ENCODE measurements around the gene CXCL10.

The CXCL10 gene

DNA sequence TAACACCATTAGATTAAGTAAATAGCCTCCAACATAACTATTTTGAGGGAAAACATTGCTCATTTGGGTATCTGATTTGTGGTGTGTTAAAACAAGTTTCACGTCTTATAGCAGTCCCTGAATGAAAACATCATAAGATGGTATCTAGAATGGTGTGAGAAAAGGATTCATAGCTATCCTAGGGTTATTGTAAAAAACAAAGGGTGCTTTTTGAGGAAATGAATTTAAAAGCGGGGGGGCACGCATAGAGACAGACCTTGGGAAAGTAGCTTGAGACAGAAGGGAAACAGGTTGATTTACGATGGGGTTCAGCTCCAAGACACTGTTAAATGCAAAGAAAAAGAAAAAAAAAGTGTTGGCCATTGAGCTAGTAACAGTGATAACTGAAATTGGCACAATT is 768 bp upstream of the CXCL10 start:
- Histone ChIP-seq H3K9me3 (ENCODE audit: control insufficient read depth in 1 of 2, low read length in 2 of 2) (no peaks in the 10 kb centered on the region), H3K27me3 (ENCODE audit: low read depth, low read length) (no peaks in the 10 kb centered on the region), H3K4me3 (ENCODE audit: low read depth in 1 of 2, low read length in 2 of 2) (no peak overlapping the region), H3K4me1 (ENCODE audit: control insufficient read depth in 1 of 2, insufficient read depth in 2 of 2, low read length in 2 of 2) (peaks cover 4 to 5% of the 10 kb centered on the region in 2 donors), H3K27ac (ENCODE audit: low read length) (no peak overlapping the region), H3K36me3 (ENCODE audit: control insufficient read depth in 1 of 2, insufficient read depth in 2 of 2, low read length in 2 of 2) (no peaks in the 10 kb centered on the region)

DNA sequence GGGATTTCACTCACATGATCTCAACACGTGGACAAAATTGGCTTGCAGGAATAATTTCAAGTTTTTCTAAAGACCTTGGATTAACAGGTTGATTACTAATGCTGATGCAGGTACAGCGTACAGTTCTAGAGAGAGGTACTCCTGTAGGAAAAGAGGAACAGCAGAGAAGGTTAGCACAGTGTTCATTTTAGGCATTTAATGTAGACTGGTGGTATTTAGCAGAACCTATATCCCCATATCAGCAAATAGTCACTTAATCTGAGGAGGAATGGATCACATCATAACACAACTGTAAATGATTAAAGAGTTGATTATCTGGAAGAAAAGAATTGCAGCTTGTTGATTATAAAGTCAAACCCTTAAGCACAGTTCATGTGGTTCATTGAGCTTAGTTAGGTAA is 620 bp downstream of the CXCL10 start:
- Histone ChIP-seq H3K27me3 (ENCODE audit: low read depth, low read length) (no peaks in the 10 kb centered on the region), H3K36me3 (ENCODE audit: control insufficient read depth in 1 of 2, insufficient read depth in 2 of 2, low read length in 2 of 2) (no peaks in the 10 kb centered on the region), H3K4me3 (ENCODE audit: low read depth in 1 of 2, low read length in 2 of 2) (no peak overlapping the region), H3K27ac (ENCODE audit: low read length) (no peak overlapping the region), H3K4me1 (ENCODE audit: control insufficient read depth in 1 of 2, insufficient read depth in 2 of 2, low read length in 2 of 2) (peaks cover 0 to 5% of the 10 kb centered on the region in 2 donors), H3K9me3 (ENCODE audit: control insufficient read depth in 1 of 2, low read length in 2 of 2) (no peaks in the 10 kb centered on the region)

GRCh38 chr4:76022031-76022430 is 1.3 kb downstream of the CXCL10 start:
- no peaks in the 10 kb centered on the region for H3K36me3 ChIP-seq (ENCODE audit: control insufficient read depth in 1 of 2, insufficient read depth in 2 of 2, low read length in 2 of 2)
- H3K4me1 ChIP-seq (ENCODE audit: control insufficient read depth in 1 of 2, insufficient read depth in 2 of 2, low read length in 2 of 2), result peaks cover 0 to 5% of the 10 kb centered on the region in 2 donors
- no peak overlapping the region for H3K4me3 ChIP-seq (ENCODE audit: low read depth in 1 of 2, low read length in 2 of 2)
- no peak overlapping the region for H3K27ac ChIP-seq (ENCODE audit: low read length)
- no peaks in the 10 kb centered on the region for H3K27me3 ChIP-seq (ENCODE audit: low read depth, low read length)
- H3K9me3 ChIP-seq (ENCODE audit: control insufficient read depth in 1 of 2, low read length in 2 of 2), result no peaks in the 10 kb centered on the region

DNA sequence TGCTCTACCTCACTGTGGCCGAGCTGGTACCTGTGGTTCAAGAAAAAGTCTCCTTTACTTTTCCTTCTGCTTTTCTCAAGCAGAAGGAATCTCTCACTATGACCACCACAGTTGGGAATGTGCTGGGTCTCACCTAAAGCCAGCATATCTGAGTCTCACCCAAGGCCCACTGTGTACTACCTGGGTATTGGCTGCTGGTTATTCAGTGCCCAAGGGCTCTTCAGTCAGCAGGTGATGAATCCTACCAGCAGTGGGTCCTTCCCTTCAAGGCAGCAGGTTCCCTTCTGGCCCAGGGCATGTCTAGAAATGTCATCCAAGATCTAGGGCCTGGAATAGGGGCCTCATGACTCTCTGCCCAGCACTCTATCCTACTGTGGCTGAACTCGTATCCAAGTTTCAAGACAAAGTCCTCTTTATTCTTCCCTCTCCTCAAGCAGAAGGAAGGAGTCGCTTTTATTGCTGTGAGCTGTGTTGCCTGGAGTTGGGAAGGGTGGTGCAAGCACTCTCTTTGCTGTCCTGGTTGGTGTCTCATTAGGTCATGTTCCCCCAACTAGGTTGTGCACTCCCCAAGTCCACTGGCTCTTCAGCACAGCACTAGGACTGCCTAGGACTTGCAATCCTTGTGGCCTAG is 6.1 kb downstream of the CXCL10 start:
- H3K4me3 ChIP-seq (ENCODE audit: low read depth in 1 of 2, low read length in 2 of 2), result no peak overlapping the region
- no peaks in the 10 kb centered on the region for H3K9me3 ChIP-seq (ENCODE audit: control insufficient read depth in 1 of 2, low read length in 2 of 2)
- H3K4me1 ChIP-seq (ENCODE audit: control insufficient read depth in 1 of 2, insufficient read depth in 2 of 2, low read length in 2 of 2), result peaks cover 0 to 6% of the 10 kb centered on the region in 2 donors
- H3K27ac ChIP-seq (ENCODE audit: low read length), result no peak overlapping the region
- no peaks in the 10 kb centered on the region for H3K36me3 ChIP-seq (ENCODE audit: control insufficient read depth in 1 of 2, insufficient read depth in 2 of 2, low read length in 2 of 2)
- H3K27me3 ChIP-seq (ENCODE audit: low read depth, low read length), result no peaks in the 10 kb centered on the region

DNA sequence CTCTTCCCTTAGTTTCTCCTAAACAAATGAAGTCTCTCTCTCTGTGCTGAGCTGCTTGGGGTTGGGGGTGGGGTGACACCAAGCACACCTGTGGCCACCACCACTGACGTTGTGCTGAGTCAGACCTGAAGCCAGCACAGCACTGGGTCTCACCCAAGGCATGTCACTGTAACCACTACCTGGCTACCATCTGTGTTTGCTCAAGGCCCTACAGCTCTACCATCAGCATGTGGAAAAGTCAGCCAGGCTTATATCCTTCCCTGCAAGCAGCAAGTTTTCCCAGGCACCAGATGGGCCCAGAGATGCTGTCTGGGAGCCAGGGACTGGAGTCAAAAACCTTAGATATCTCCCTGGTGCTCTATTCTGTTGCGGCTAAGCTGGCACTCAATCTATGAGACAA is 6.9 kb downstream of the CXCL10 start:
- H3K36me3 ChIP-seq (ENCODE audit: control insufficient read depth in 1 of 2, insufficient read depth in 2 of 2, low read length in 2 of 2), result no peaks in the 10 kb centered on the region
- H3K4me3 ChIP-seq (ENCODE audit: low read depth in 1 of 2, low read length in 2 of 2), result no peak overlapping the region
- no peaks in the 10 kb centered on the region for H3K9me3 ChIP-seq (ENCODE audit: control insufficient read depth in 1 of 2, low read length in 2 of 2)
- H3K27me3 ChIP-seq (ENCODE audit: low read depth, low read length), result no peaks in the 10 kb centered on the region
- no peak overlapping the region for H3K27ac ChIP-seq (ENCODE audit: low read length)
- H3K4me1 ChIP-seq (ENCODE audit: control insufficient read depth in 1 of 2, insufficient read depth in 2 of 2, low read length in 2 of 2), result peaks cover 0 to 6% of the 10 kb centered on the region in 2 donors

- H3K36me3 ChIP-seq (ENCODE audit: control insufficient read depth in 1 of 2, insufficient read depth in 2 of 2, low read length in 2 of 2), result no peaks in the 10 kb centered on the region
- H3K27me3 ChIP-seq (ENCODE audit: low read depth, low read length), result no peaks in the 10 kb centered on the region
- no peak overlapping the region for H3K27ac ChIP-seq (ENCODE audit: low read length)
- H3K4me1 ChIP-seq (ENCODE audit: control insufficient read depth in 1 of 2, insufficient read depth in 2 of 2, low read length in 2 of 2), result peaks cover 0 to 6% of the 10 kb centered on the region in 2 donors
- no peaks in the 10 kb centered on the region for H3K9me3 ChIP-seq (ENCODE audit: control insufficient read depth in 1 of 2, low read length in 2 of 2)
- no peak overlapping the region for H3K4me3 ChIP-seq (ENCODE audit: low read depth in 1 of 2, low read length in 2 of 2)
Observed at GRCh38 chr4:76013540-76013939, 9.8 kb downstream of the CXCL10 start.

GRCh38 chr4:76012388-76012801 is 10.9 kb downstream of the CXCL10 start:
- no peaks in the 10 kb centered on the region for H3K27me3 ChIP-seq (ENCODE audit: low read depth, low read length)
- H3K4me1 ChIP-seq (ENCODE audit: control insufficient read depth in 1 of 2, insufficient read depth in 2 of 2, low read length in 2 of 2), result peaks cover 0 to 6% of the 10 kb centered on the region in 2 donors
- peak overlapping the region; percentile 80 for H3K27ac ChIP-seq (ENCODE audit: low read length)
- H3K36me3 ChIP-seq (ENCODE audit: control insufficient read depth in 1 of 2, insufficient read depth in 2 of 2, low read length in 2 of 2), result no peaks in the 10 kb centered on the region
- peak overlapping the region in 1 of 2 donors; percentile 26 for H3K4me3 ChIP-seq (ENCODE audit: low read depth in 1 of 2, low read length in 2 of 2)
- H3K9me3 ChIP-seq (ENCODE audit: control insufficient read depth in 1 of 2, low read length in 2 of 2), result no peaks in the 10 kb centered on the region

DNA sequence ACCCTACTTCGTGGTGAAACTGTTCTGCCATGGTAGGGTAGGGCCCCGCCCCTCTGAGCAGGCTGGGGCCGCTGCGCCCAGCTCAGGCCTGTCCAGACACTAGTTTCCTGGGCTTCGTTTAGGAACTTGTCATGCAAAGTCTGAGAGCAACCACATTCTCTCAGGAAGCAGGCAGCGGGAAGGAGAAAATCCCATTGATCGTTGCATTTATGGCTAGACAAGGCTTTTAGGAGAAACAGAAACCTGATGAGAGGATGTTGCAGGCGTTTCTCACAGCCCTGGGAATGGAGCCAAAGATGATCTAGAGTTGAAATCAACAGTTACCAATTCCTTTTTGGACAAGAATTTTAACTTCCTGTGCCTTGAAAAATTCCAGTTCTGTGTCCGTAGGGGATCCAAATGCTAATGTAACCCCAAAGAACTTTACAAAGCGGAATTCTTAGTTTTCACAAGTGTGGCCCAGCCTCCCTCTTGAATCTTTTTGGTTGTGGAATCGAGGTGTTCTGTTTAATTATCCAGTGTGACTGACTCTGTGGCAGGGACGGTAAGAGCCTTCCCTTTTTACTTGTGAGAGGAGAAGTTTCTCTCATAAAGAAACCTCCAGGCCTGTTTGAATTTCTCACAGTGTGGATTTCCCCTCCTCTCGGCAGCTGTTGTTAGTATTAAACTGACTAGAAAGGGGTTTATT is 11.5 kb downstream of the CXCL10 start:
- peak overlapping the region; percentile 26 to 30 for H3K4me3 ChIP-seq (ENCODE audit: low read depth in 1 of 2, low read length in 2 of 2)
- no peaks in the 10 kb centered on the region for H3K27me3 ChIP-seq (ENCODE audit: low read depth, low read length)
- H3K4me1 ChIP-seq (ENCODE audit: control insufficient read depth in 1 of 2, insufficient read depth in 2 of 2, low read length in 2 of 2), result peaks cover 0 to 6% of the 10 kb centered on the region in 2 donors
- H3K9me3 ChIP-seq (ENCODE audit: control insufficient read depth in 1 of 2, low read length in 2 of 2), result no peaks in the 10 kb centered on the region
- H3K36me3 ChIP-seq (ENCODE audit: control insufficient read depth in 1 of 2, insufficient read depth in 2 of 2, low read length in 2 of 2), result no peaks in the 10 kb centered on the region
- H3K27ac ChIP-seq (ENCODE audit: low read length), result peak overlapping the region; percentile 80

DNA sequence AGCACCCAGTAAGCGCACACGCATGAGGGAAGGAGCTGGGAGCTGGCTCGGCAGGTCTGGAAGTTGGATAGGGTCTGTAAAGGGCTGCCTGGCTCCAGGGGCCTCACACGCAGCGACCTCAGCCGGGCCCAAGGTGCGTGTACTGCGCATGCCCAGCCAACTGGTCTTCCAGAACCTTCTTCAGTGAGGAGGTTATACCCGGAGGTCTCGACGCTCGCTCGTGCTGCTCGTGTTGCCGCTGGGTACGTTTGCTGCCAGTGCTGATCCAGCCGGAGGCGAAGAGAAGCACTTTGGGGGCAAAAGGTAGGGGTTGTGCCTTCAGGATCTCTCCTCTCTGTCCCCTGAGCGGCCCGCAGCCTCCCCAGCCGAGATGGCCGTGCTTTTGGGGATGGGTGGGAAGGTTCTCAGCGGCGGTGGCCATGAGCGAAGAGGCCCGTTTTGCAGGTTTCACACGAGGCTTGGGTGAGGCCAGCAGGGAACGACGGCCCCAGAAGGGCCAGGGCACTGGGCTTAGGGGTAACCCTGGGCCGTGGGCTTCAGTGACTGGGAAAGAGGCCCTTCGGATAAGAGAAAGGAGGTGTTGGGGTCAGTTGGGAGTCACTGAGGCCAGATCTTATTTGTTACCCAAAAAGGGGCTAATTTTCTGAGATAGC is 12.2 kb downstream of the CXCL10 start:
- Histone ChIP-seq H3K4me1 (ENCODE audit: control insufficient read depth in 1 of 2, insufficient read depth in 2 of 2, low read length in 2 of 2) (peaks cover 0 to 6% of the 10 kb centered on the region in 2 donors), H3K36me3 (ENCODE audit: control insufficient read depth in 1 of 2, insufficient read depth in 2 of 2, low read length in 2 of 2) (no peaks in the 10 kb centered on the region), H3K27ac (ENCODE audit: low read length) (peak overlapping the region; percentile 80), H3K9me3 (ENCODE audit: control insufficient read depth in 1 of 2, low read length in 2 of 2) (no peaks in the 10 kb centered on the region), H3K4me3 (ENCODE audit: low read depth in 1 of 2, low read length in 2 of 2) (peak overlapping the region; percentile 26 to 30), H3K27me3 (ENCODE audit: low read depth, low read length) (no peaks in the 10 kb centered on the region)

- H3K36me3 ChIP-seq (ENCODE audit: control insufficient read depth in 1 of 2, insufficient read depth in 2 of 2, low read length in 2 of 2), result no peaks in the 10 kb centered on the region
- no peaks in the 10 kb centered on the region for H3K9me3 ChIP-seq (ENCODE audit: control insufficient read depth in 1 of 2, low read length in 2 of 2)
- no peak overlapping the region for H3K4me3 ChIP-seq (ENCODE audit: low read depth in 1 of 2, low read length in 2 of 2)
- no peaks in the 10 kb centered on the region for H3K27me3 ChIP-seq (ENCODE audit: low read depth, low read length)
- H3K4me1 ChIP-seq (ENCODE audit: control insufficient read depth in 1 of 2, insufficient read depth in 2 of 2, low read length in 2 of 2), result peaks cover 0 to 6% of the 10 kb centered on the region in 2 donors
- no peak overlapping the region for H3K27ac ChIP-seq (ENCODE audit: low read length)
Observed at GRCh38 chr4:76010576-76010975, 12.7 kb downstream of the CXCL10 start.

GRCh38 chr4:76009311-76009710 is 14.0 kb downstream of the CXCL10 start:
- no peak overlapping the region for H3K4me3 ChIP-seq (ENCODE audit: low read depth in 1 of 2, low read length in 2 of 2)
- no peaks in the 10 kb centered on the region for H3K27me3 ChIP-seq (ENCODE audit: low read depth, low read length)
- no peaks in the 10 kb centered on the region for H3K9me3 ChIP-seq (ENCODE audit: control insufficient read depth in 1 of 2, low read length in 2 of 2)
- H3K27ac ChIP-seq (ENCODE audit: low read length), result no peak overlapping the region
- no peaks in the 10 kb centered on the region for H3K36me3 ChIP-seq (ENCODE audit: control insufficient read depth in 1 of 2, insufficient read depth in 2 of 2, low read length in 2 of 2)
- H3K4me1 ChIP-seq (ENCODE audit: control insufficient read depth in 1 of 2, insufficient read depth in 2 of 2, low read length in 2 of 2), result peaks cover 0 to 6% of the 10 kb centered on the region in 2 donors
